HG02759 (cell line): ENCODE results near the gene PPM1K.
A peak's percentile ranks its signal among the peaks of the same experiment; 100 is the strongest.

Experiments
- ATAC-seq: cut with Tn5 transposase; IDR thresholded peaks from one replicate; pipeline ENCODE4 v1.9.1; 2021; ENCODE audit warnings: mild to moderate bottlenecking, moderate library complexity; ENCODE audit not compliant: unreplicated experiment

PPM1K gene

DNA sequence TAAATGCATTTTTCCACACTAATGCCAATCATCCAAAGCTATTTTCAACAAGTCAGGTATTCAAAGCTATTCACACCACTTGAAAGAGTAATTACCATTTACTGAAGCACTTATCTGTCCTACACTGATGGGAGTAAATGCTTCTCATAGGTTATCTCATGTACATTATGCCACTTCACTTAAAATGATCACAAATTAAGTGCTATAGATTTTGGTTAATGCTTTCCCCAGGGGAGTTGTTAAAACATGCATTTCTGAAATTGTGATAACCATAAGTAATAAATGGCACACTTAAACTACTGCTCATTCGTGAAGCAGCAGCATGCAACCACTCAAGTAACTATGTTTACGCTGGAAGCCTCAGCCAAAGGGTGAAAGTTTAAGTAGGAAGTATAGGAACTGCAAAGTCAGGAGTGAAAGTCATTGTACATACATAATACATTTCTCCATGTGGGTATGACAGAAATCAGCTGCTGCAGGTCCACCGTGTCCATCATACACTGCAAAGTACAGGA lies 6.6 kb downstream of the PPM1K start:
- ATAC-seq: no peak

DNA sequence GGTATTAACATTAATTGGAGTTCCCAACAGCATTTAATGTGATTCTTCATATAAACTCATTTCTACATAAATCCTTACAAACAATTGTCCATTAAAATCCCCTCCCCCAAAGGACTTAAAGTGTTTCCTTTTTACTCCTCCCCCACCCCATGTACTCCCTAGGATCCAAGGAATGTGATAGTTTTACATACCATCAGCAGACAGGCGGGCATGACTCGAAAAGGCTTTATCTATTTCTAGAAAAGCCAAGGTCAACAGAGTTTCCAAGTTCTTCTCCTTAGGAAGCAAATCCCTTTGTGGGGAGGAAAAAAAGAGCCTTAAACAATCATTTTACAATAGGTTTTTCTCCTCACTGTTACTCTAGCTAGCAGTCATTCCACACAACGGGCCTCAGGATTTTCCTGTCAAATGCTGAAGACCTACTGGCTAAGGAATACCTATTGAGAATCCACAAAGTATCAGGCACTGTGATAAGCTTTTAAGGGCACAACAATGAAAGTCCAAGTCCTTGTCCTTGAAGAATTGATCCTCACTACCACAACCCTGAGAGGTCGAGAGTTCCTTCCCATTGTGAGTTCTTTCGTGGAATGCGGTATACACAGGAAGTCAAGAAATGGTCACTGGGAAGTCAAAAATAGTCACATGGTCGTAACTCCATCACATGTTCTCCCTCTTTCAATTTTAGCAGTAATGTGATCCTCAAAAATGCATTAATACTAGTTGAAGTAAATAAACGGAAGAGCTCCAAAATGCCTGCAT lies 7.2 kb downstream of the PPM1K start:
- no peak for ATAC-seq

DNA sequence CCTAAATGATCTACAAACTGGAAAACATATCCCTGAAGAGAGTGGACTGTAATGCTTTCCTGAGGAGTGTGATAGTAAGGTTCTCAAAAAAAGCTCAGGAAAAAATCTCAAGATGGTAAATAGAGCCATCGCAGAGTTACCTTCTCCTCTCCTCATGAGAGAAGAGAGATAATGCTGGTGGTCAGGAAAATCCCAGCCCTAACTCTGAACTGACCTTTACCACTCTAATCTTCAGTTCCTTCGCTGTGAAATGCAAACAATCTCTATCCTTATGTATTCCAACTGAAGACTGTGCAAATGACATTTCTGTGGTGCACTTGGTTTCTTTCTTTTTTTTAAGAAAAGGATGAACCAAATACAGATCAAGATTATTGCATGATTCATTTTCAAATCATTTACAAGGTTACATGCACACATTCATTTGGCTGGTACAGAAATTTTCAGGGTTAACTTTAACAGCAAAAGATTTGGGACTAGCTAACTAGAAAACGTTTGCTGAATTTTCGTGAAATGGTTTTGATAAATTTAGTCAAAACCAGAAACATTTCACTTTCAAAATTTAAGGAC lies 8.3 kb downstream of the PPM1K start:
- no peak for ATAC-seq

DNA sequence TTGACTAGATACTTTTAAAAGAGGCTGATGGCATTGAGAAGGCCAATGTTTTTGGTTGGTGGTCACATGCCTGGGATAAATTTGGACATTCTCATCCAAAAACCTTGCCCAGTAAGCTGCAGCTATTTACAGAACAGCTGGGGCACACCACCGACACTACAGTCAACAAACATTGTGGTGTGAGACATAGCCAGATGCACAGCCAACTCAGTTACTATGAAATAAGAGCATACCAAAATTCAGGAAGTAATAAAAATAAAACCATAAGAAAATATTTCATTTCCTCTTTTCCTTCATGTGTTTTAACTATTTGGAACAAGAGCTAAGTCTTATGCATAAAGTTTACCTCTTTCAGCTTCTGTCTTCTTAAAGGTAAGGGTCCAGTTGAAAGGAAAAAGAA lies 8.8 kb downstream of the PPM1K start:
- peak; percentile 53 for ATAC-seq

DNA sequence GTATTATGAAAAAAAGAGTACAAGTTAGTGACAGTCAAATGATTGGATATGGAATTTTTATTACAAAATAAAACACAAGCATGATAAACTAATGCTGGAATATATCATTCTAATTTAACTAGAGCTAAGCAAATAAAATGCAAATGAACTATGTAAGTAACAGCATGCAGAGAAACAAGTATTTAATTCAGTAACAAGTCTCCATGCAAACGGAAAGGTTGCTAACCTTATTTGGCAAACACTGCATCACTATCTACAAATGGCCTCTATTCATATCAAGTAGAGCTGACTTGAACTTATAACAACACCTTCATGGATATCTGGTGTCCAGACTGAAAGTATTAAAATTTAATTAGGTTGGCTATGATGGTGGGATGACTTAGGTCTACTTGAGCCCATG lies 15.4 kb downstream of the PPM1K start:
- ATAC-seq: no peak

DNA sequence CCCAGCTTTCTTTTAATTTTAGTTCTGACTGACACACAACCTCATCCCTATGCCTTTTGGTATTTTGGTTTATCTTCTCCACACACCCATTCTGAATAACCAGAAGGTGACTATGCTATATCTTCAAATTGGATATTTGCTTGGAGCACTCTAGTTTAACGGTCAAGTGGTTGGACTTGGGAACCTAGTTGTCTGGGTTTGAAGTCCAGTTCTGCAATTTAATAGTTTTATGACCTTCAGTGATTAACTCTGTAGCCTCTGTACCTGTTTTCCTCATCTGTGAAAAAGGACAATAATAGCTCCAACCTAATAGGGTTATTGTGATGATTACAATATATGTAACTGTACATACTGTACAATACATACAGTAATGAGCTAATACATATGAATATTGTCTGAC lies 20.0 kb downstream of the PPM1K start:
- no peak for ATAC-seq

DNA sequence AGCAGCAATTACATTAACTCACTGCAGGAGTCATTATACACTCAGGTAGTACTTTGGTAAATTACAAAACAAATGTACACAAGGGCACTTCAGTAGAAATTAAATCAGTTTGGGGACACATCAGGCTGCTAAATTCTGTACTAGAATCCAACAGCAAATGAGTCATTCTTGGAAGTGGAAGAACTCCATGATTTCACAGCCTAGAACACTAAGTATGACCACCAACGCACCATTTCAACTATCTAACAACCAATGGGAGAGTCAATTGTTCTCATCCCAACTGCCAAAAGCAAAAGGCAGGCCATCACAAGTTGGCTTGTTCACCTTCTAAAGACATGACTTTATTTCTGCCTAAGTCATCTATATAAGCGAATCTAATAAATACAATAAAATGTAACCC lies 26.6 kb downstream of the PPM1K start:
- ATAC-seq: no peak

DNA sequence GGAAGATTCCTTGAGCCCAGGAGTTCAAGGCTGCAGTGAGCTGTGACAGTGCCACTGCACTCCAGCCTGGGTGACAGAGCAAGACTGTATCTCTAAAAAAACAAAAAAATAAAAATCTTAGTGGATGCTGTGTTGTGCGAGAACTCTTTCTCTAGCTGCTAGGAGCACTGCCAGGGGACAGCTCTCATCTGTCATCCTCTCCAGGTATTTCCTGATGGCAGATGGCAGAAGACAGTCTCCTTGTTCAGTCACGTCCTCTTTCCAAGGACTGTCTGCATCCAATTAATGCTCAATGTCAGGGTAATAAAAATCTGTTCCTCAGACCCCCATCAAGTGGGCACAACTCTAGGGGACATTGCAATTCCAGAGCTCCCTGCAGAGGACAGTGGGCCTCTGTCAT lies 29.2 kb downstream of the PPM1K start:
- no peak for ATAC-seq

DNA sequence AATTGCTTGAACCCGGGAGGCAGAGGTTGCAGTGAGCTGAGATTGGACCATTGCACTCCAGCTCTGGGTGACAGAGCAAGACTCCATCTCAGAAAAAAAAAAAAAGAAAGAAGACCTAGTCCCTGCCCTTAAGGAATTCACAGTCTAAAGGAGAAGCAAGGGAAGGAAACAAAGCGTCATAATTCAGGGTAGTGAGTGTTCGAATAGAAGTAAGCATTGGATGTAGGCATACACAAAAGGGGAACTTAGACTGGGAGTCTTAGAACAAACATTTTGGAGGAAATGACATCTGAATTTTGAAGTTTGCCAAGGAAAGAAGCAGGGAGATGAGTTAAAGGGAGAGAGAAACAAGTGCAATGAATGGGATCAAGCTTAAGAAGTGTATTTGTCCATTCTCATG lies 32.4 kb downstream of the PPM1K start:
- no peak for ATAC-seq

DNA sequence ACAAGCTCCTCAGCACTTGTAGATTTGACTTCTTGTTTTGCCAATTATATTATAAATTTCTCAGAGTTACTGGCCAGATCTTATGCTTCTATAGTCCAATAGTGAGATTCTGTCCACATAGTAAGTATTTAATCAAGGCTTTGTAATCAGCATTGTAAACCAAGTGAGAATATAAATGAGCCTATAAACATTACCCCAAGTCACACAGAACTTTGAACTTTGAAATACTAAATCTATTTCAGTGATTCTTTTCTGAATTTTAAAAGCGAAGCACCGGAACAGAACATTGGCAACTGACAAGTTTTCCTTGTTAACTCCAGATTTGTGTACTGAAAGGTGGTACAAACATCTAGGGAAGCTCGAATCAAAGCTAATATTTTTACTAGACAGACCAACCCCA lies 37.2 kb downstream of the PPM1K start:
- no peak for ATAC-seq

DNA sequence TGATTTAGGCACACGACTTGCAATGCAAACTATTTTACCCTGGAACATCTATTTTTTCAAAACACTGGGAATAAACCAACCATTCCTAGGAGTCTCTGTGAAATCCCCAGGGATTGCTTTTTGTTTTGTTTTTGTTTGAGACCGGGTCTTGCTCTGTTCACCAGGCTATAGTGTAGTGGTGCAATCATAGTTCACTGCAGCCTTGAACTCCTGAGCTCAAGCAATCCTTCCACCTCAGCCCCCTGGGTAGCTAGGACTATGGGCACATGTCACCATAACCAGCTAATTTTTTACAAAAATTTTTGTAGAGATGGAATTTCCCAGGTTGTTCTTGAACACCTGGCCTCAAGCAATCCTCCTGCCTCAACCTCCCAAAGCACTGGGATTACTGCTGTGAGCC lies 37.8 kb downstream of the PPM1K start:
- no peak for ATAC-seq

DNA sequence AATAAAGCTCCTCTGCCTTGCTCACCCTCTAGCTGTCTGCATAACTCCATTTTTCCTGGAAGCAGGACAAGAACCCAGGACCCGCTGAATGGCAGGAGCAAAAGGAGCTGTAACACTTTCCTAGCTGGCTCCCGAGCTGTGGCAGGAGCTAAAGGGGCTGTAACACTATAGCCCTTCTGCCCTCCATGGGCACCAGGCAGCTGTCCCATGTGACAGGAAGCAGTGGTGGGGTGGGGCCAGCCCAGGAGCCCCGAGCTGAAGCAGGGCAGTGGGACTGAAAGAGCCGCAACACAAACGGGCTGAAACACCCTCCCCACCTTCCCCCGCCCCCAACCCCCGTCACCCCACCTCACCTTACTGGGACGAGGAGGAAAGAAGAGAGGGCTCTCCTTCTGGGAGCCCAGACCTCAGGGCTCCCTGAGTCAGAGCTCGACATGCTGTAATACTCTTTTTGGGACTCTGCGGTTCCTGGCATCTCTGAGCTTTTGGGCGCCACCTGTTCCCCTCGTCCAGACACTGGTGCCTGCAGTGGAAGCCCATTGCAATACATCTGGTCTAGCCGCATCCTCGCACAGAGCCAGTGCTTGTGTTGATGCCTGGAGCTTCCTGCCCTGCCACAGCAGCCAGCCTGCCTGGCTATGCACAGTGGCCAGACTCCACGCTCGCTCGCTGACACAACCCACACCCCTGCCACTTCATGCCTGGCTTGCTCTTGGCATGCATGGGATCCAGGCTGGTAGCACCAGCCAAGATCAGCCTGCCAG lies 39.4 kb downstream of the PPM1K start:
- ATAC-seq: peak; percentile 82

DNA sequence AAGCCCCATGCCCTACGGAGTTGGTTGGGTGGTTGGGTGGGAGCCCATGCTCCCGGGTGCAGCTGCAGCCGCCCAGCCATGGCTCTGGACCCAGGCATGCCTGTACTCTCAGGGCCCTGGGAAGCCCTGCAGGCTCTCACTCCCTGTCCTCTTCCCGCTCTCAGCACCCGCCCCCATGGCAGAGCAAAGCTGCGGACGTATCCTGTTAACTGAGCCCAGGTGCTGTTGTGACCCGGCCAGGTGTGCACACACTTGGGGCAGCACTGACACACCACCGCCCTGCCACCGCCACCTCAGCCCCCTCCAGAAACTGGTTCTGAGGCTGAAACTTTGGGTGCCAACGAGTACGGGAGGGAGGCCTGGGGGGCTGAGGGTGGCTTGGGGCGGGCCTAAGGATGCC lies 40.3 kb downstream of the PPM1K start:
- no peak for ATAC-seq

DNA sequence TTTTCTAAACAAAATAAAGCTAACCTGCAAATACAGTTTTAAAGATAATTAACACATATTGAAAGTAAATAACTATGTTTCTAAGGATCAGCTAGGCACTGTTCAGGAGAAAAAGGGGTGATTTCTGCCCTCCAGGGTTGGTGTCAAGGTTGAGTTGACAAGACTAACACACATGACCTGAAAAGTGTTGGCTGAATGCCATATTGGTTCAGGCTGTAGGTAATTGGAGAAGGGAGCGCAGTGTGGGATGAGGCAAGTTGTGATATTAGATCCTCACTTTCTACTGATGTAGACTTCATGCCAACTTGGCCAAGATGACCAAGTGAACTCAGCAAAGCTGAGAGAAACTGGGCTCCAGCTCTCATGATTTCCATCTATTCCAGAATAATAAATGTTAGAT lies 42.2 kb downstream of the PPM1K start:
- ATAC-seq: no peak

DNA sequence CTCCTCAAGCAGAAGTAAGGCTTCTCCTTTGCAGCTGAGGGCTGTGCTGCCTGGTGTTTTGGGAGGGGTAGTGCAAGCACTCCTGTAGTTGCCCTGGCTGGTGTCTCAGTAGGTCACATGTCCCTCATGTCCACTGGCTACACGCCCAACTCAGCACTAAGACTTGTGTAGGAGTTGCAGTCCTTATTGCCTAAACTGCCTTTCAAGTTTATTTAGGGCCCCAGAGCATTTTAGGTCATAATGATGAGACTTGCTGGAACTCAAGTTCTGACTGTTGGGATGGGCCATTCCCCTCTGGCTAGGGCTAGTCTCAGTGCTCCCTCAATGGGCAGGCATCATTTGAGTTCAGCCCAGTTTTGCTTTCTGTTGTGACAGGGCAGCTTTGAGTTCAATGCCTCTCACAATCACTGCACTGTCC lies 44.1 kb downstream of the PPM1K start:
- ATAC-seq: no peak

DNA sequence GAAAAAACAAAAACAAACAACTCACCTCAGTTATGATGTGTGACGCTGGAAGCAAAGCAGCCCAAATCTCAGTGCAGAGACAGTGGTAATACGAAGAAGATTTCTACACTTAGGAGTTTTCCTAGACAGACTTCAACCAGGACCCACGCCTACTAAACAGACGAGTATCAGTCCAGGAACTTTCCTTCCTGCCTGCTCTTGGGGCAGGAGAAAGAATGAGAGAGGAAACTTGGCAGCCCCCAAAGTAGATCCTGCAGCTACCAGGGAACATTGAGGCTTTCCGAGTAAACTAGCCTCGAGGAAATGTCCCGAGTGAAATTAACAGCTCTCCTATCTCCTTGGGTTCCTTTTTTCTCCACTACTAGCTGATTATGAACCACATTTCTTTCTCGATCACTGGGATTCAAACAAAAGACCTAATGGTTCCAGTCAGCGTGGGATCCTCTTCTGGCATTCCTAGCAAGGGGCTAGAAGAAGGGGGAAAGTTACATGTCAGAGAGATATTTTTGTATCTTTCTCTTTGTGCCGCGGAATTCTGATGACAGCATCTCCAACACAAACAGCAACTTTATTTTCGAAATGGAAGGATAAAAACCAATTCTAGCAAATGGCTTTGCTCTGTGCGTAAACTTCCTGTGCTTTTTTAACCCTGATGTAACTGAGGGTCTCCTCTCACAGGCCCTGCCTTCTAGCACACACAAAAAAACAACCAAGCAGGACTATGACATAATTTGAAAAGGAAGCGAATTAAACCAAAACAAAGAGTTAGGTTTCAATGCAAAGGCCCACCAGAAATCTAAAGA lies 53.2 kb downstream of the PPM1K start:
- ATAC-seq: no peak

DNA sequence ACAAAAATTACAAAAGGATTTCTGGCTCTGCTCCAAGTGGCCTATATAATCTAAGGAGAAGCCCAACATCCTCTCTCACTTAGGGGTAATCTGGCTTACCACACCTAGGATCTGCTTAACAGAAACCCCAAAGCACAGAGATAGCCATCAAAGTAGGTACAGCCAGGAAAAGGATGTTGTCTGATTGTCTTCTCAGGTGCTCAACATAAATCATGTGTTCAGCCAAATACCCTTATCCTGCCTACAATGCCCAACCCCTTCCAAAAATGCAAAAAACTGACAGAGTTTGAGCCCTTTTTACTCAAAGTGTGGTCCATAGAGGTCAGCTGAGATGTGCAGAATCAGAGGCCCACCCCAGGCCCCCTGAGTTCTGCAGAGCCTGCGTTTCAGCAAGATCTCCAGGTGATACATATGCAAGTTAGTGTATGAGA lies 53.9 kb downstream of the PPM1K start:
- ATAC-seq: no peak

DNA sequence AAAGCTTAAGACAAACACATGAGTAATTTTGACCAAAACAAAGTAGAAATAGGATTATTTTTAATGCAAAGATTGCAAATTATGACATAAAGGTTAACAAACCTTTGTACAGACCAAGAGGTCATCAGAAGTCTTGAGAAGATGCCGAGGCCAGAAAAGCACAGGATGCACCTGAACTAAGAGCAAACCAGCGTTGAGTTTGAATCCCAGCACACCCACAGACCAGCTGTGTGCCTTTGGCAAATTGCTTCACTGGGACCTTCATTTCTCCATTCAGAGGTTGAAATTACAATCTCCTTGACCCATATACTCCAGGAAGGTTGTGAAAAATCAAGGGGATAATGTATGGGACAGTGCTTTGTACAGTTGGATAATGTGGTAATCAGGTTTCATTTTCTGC lies 56.6 kb downstream of the PPM1K start:
- no peak for ATAC-seq

DNA sequence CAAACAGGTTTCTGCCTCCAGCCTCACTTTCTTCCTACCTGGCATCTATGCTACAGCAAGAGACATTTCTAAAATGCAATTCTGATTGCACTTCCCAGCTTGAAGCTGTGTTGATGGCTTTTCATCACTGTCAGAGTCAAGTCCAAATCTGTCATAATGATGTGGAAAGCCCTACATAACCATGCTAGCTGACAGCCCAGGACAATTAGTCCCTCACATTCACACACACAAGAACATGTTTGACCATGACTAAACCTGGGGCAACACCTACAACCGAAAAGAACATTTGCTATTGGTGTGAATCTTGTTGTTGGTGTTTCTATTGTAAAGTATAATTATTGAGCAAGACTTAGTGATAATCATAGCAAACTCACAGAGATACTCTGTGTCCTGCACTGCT lies 58.2 kb downstream of the PPM1K start:
- ATAC-seq: no peak

DNA sequence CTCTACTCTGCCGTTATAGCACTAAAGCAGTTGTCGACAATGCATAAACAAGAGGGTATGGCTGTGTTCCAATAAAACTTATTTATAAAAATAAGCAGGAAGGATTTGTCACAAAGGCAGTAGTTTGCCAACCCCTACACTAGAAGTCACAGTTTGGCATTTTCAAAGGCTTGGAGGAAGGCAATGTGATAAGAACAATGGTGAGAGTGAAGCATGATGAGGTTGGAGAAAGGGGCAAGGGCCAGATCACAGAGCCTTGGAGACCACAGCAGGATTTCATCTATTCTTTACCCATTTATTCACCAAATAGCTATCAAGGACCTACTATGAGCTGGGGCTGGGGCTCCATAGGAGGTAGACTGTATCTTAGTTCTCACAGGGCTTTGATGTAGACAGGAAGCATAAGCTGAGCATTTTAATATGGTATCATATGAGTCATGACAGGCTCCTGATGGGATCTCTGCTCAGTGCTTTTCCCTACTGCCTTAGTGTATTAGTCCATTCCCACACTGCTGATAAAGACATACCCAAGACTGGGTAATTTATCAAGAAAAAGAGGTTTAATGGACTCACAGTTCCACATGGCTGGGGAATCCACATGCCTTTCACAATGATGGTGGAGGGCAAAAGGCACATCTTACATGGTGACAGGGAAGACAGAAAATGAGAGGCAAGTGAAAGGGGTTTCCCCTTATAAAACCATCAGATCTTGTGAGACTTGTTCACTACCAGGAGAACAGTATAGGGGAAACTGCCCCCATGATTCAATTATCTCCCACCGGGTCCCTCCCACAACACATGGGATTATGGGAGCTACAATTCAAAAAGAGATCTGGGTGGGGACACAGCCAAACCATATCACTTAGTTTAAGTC lies 58.9 kb downstream of the PPM1K start:
- no peak for ATAC-seq
